ENCODE measurements around the gene ACACA.
"Not testable (repeated sequence)": the region's sequence is repeated elsewhere in the genome, so short reads cannot be mapped to it uniquely, and the experiment has no call there.

The ACACA gene

DNA sequence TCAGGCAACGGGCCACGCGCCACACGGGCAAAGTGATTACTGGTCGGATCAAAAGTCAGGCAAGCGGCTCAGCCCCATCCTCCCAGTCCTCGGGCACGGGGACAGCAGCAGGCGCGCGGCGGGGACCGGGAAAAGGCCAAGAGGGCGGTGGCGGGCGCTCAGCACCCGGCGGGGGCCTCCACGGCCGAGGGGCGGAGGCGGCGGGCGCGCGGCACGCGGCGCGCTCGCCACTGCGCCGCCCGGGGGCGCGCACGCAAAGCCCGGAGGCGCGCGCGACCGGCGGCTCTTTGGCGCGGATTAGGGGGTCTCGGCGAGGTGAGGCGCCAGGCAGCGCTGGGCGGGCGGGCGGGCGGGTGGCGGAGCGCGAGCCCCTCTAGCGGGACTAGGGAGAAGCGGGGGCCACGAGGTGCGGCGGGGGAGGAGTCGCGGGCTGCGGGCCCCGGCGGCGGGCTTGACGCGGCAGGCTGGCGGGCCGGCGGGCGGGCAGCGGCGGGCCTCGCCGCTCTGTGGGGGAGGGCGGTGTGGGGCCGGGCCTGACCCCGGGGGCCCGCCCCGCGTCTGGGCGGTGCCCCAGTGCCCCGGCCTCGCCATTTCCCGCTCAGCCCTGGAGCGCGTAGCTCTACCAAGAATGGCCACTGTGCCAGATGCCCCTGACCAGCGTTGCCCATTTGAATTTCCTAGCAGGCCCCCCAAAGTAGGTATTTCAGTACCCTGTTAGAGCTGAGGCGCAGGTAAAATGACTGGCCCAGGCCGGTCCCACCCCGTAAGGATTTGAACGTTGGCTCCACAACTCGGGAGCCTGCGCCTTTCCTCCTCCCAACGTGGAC lies at the start of gene ACACA, which contains the start of gene TADA2A:
Gene ACACA, minus strand, starts transcription at position 202 of the 827 bp plus-strand sequence. CDS start 537 bp downstream, outside the sequence.
Gene TADA2A, plus strand, starts transcription at position 252 of the 827 bp plus-strand sequence. CDS start 4,480 bp downstream, outside the sequence.
- H3K9me3 ChIP-seq (ENCODE audit: control insufficient read depth in 2 of 2, low read length in 2 of 2) = no peaks in the 10 kb centered on the region
- H3K27ac ChIP-seq (ENCODE audit: low read length) = peak within 1 kb of the TSS; percentile 83
- H3K4me1 ChIP-seq (ENCODE audit: control insufficient read depth, insufficient read depth, low read length) = peaks cover 7% of the 10 kb centered on the region
- H3K27me3 ChIP-seq (ENCODE audit: control insufficient read depth in 1 of 2, insufficient read depth in 2 of 2, low read length in 2 of 2) = no peaks in the 10 kb centered on the region
- peak within 1 kb of the TSS; percentile 87 to 90 for H3K4me3 ChIP-seq (ENCODE audit: low read length in 2 of 2)
- H3K36me3 ChIP-seq (ENCODE audit: control insufficient read depth in 2 of 2, insufficient read depth in 2 of 2, low read length in 2 of 2) = peaks cover 4% of the 10 kb centered on the region in 2 donors
- peak within 1 kb of the TSS; percentile 85 to 90 for H3K9ac ChIP-seq (ENCODE audit: low read length in 2 of 2)

GRCh38 chr17:37450112-37450511 lies 43.5 kb upstream of the ACACA start:
- Histone ChIP-seq H3K4me1 (ENCODE audit: control insufficient read depth, insufficient read depth, low read length) (no peaks in the 10 kb centered on the region), H3K9me3 (ENCODE audit: control insufficient read depth in 2 of 2, low read length in 2 of 2) (no peaks in the 10 kb centered on the region), H3K4me3 (ENCODE audit: low read length in 2 of 2) (no peak overlapping the region), H3K36me3 (ENCODE audit: control insufficient read depth in 2 of 2, insufficient read depth in 2 of 2, low read length in 2 of 2) (peaks cover 18 to 20% of the 10 kb centered on the region in 2 donors), H3K27me3 (ENCODE audit: control insufficient read depth in 1 of 2, insufficient read depth in 2 of 2, low read length in 2 of 2) (no peaks in the 10 kb centered on the region), H3K9ac (ENCODE audit: low read length in 2 of 2) (no peak overlapping the region), H3K27ac (ENCODE audit: low read length) (no peak overlapping the region)

- Histone ChIP-seq H3K9ac (ENCODE audit: low read length in 2 of 2) (no peak overlapping the region), H3K4me3 (ENCODE audit: low read length in 2 of 2) (no peak overlapping the region), H3K27ac (ENCODE audit: low read length) (no peak overlapping the region), H3K27me3 (ENCODE audit: control insufficient read depth in 1 of 2, insufficient read depth in 2 of 2, low read length in 2 of 2) (no peaks in the 10 kb centered on the region), H3K9me3 (ENCODE audit: control insufficient read depth in 2 of 2, low read length in 2 of 2) (no peaks in the 10 kb centered on the region), H3K36me3 (ENCODE audit: control insufficient read depth in 2 of 2, insufficient read depth in 2 of 2, low read length in 2 of 2) (peaks cover 19 to 28% of the 10 kb centered on the region in 2 donors), H3K4me1 (ENCODE audit: control insufficient read depth, insufficient read depth, low read length) (no peaks in the 10 kb centered on the region)
Measured at GRCh38 chr17:37447641-37448040, 41.0 kb upstream of the ACACA start.

DNA sequence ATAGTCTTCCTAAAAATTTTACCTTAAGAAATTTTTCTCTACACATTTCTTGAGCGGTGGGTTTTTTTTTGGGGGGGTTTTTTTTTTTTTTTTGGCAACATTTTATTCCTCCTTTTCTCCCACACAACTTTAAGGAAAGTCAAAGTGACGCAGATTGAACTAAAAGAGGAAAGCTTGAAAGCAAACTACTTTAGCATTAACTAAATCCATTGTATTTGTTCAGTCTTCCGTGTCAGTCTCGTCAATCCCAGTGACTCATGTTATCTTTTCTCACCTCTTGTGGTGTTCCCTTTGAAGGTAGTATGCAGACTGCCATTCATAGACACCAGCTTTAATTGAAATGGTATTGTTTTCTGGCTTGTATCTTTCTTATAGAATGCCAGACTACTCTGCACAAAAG lies 39.4 kb upstream of the ACACA start:
- peaks cover 19 to 36% of the 10 kb centered on the region in 2 donors for H3K36me3 ChIP-seq (ENCODE audit: control insufficient read depth in 2 of 2, insufficient read depth in 2 of 2, low read length in 2 of 2)

GRCh38 chr17:37441369-37442014 lies 34.9 kb upstream of the ACACA start:
- H3K9ac ChIP-seq (ENCODE audit: low read length in 2 of 2); H3K4me1 ChIP-seq (ENCODE audit: control insufficient read depth, insufficient read depth, low read length); H3K27ac ChIP-seq (ENCODE audit: low read length); H3K4me3 ChIP-seq (ENCODE audit: low read length in 2 of 2); H3K9me3 ChIP-seq (ENCODE audit: control insufficient read depth in 2 of 2, low read length in 2 of 2); H3K27me3 ChIP-seq (ENCODE audit: control insufficient read depth in 1 of 2, insufficient read depth in 2 of 2, low read length in 2 of 2): not testable (repeated sequence)
- peaks cover 23 to 38% of the 10 kb centered on the region in 2 donors for H3K36me3 ChIP-seq (ENCODE audit: control insufficient read depth in 2 of 2, insufficient read depth in 2 of 2, low read length in 2 of 2)

More for the DNA sequence above, 39.4 kb upstream of the ACACA start:
- Histone ChIP-seq H3K9me3 (ENCODE audit: control insufficient read depth in 2 of 2, low read length in 2 of 2) (no peaks in the 10 kb centered on the region), H3K4me3 (ENCODE audit: low read length in 2 of 2) (no peak overlapping the region), H3K27me3 (ENCODE audit: control insufficient read depth in 1 of 2, insufficient read depth in 2 of 2, low read length in 2 of 2) (no peaks in the 10 kb centered on the region), H3K27ac (ENCODE audit: low read length) (no peak overlapping the region), H3K4me1 (ENCODE audit: control insufficient read depth, insufficient read depth, low read length) (no peaks in the 10 kb centered on the region), H3K9ac (ENCODE audit: low read length in 2 of 2) (no peak overlapping the region)

GRCh38 chr17:37440424-37440823 lies 33.8 kb upstream of the ACACA start:
- Histone ChIP-seq H3K4me3 (ENCODE audit: low read length in 2 of 2) (no peak overlapping the region), H3K27ac (ENCODE audit: low read length) (no peak overlapping the region), H3K9me3 (ENCODE audit: control insufficient read depth in 2 of 2, low read length in 2 of 2) (no peaks in the 10 kb centered on the region), H3K27me3 (ENCODE audit: control insufficient read depth in 1 of 2, insufficient read depth in 2 of 2, low read length in 2 of 2) (no peaks in the 10 kb centered on the region), H3K9ac (ENCODE audit: low read length in 2 of 2) (no peak overlapping the region), H3K4me1 (ENCODE audit: control insufficient read depth, insufficient read depth, low read length) (no peaks in the 10 kb centered on the region), H3K36me3 (ENCODE audit: control insufficient read depth in 2 of 2, insufficient read depth in 2 of 2, low read length in 2 of 2) (peaks cover 18 to 38% of the 10 kb centered on the region in 2 donors)

DNA sequence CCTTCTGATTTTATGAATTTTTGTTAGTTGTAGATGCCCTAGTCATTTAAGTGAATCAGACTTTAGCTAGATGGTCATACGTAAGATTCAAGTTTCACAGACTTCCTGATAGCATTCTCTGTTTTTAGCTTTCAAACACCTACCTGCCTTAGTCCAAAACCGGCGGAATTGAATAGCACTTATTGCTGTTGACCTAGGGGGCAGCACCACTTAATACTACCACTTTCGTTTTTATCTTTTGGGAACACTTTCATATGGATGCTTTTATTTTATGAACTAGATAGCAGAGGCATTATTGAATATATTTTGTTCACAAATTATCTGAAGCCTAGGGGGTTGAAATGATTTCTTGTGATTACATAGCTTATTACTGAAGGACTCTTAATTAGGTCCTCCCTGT lies 31.5 kb upstream of the ACACA start:
- Histone ChIP-seq H3K4me1 (ENCODE audit: control insufficient read depth, insufficient read depth, low read length) (no peaks in the 10 kb centered on the region), H3K9me3 (ENCODE audit: control insufficient read depth in 2 of 2, low read length in 2 of 2) (no peaks in the 10 kb centered on the region), H3K27ac (ENCODE audit: low read length) (no peak overlapping the region), H3K9ac (ENCODE audit: low read length in 2 of 2) (no peak overlapping the region), H3K27me3 (ENCODE audit: control insufficient read depth in 1 of 2, insufficient read depth in 2 of 2, low read length in 2 of 2) (no peaks in the 10 kb centered on the region), H3K4me3 (ENCODE audit: low read length in 2 of 2) (no peak overlapping the region), H3K36me3 (ENCODE audit: control insufficient read depth in 2 of 2, insufficient read depth in 2 of 2, low read length in 2 of 2) (peaks cover 17 to 32% of the 10 kb centered on the region in 2 donors)

- H3K9ac ChIP-seq (ENCODE audit: low read length in 2 of 2) = no peak overlapping the region
- H3K4me3 ChIP-seq (ENCODE audit: low read length in 2 of 2) = no peak overlapping the region
- H3K9me3 ChIP-seq (ENCODE audit: control insufficient read depth in 2 of 2, low read length in 2 of 2) = no peaks in the 10 kb centered on the region
- H3K27ac ChIP-seq (ENCODE audit: low read length) = no peak overlapping the region
- no peaks in the 10 kb centered on the region for H3K27me3 ChIP-seq (ENCODE audit: control insufficient read depth in 1 of 2, insufficient read depth in 2 of 2, low read length in 2 of 2)
- no peaks in the 10 kb centered on the region for H3K4me1 ChIP-seq (ENCODE audit: control insufficient read depth, insufficient read depth, low read length)
- H3K36me3 ChIP-seq (ENCODE audit: control insufficient read depth in 2 of 2, insufficient read depth in 2 of 2, low read length in 2 of 2) = peaks cover under 1 to 8% of the 10 kb centered on the region in 2 donors
Measured at GRCh38 chr17:37432671-37433070, 26.0 kb upstream of the ACACA start.

GRCh38 chr17:37430051-37430627 lies 23.5 kb upstream of the ACACA start:
- Histone ChIP-seq H3K4me3 (ENCODE audit: low read length in 2 of 2) (no peak overlapping the region), H3K27me3 (ENCODE audit: control insufficient read depth in 1 of 2, insufficient read depth in 2 of 2, low read length in 2 of 2) (no peaks in the 10 kb centered on the region), H3K27ac (ENCODE audit: low read length) (no peak overlapping the region)

DNA sequence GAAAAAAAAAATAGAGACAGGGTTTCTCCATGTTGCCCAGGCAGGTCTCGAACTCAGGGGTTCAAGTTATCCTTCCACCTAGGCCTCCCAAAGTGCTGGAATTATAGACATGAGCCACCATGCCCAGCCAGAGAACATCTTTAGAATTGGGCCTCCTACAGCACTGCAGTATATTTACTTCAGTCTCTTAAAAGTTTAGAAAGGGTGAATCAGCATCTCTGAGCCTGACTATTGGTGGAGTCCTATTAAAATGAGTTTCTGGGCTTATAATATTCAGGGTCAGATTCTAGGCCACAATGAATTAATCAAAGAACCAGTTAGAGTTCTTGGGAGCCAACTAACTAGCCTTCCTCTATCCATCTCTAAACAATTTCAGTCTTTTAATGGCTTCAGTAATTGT lies 22.8 kb upstream of the ACACA start:
- Histone ChIP-seq H3K9ac (ENCODE audit: low read length in 2 of 2) (no peak overlapping the region), H3K4me1 (ENCODE audit: control insufficient read depth, insufficient read depth, low read length) (no peaks in the 10 kb centered on the region), H3K4me3 (ENCODE audit: low read length in 2 of 2) (no peak overlapping the region), H3K36me3 (ENCODE audit: control insufficient read depth in 2 of 2, insufficient read depth in 2 of 2, low read length in 2 of 2) (peaks cover 4 to 11% of the 10 kb centered on the region in 2 donors), H3K27ac (ENCODE audit: low read length) (no peak overlapping the region), H3K27me3 (ENCODE audit: control insufficient read depth in 1 of 2, insufficient read depth in 2 of 2, low read length in 2 of 2) (no peaks in the 10 kb centered on the region), H3K9me3 (ENCODE audit: control insufficient read depth in 2 of 2, low read length in 2 of 2) (no peaks in the 10 kb centered on the region)

More at GRCh38 chr17:37430051-37430627, 23.5 kb upstream of the ACACA start:
- H3K4me1 ChIP-seq (ENCODE audit: control insufficient read depth, insufficient read depth, low read length) = no peaks in the 10 kb centered on the region
- H3K9ac ChIP-seq (ENCODE audit: low read length in 2 of 2) = no peak overlapping the region
- H3K9me3 ChIP-seq (ENCODE audit: control insufficient read depth in 2 of 2, low read length in 2 of 2) = no peaks in the 10 kb centered on the region
- H3K36me3 ChIP-seq (ENCODE audit: control insufficient read depth in 2 of 2, insufficient read depth in 2 of 2, low read length in 2 of 2) = peaks cover 0 to 9% of the 10 kb centered on the region in 2 donors
